GM18951 (cell line): Measurements from ENCODE around the gene MED7.
"Not testable (repeated sequence)": the region's sequence is repeated elsewhere in the genome, so short reads cannot be mapped to it uniquely, and the experiment has no call there.

Source experiments
- POLR2A ChIP-seq: IDR thresholded peaks from 4 replicates; pipeline ENCODE4 v1.6.1; 2011; ENCODE audit warnings: mild to moderate bottlenecking; ENCODE audit not compliant: insufficient read length, insufficient read depth; ENCODE audit errors: extremely low read depth
- in situ Hi-C: fragments of 300-500 bp; cut with MboI; formaldehyde crosslinking; loops from one replicate; pipeline ENCODE4 v1.12.0; 2022; ENCODE audit warnings: low sequenced_read_pairs, mixed read lengths, inconsistent platforms; ENCODE audit not compliant: unreplicated experiment

MED7 gene, protein sequence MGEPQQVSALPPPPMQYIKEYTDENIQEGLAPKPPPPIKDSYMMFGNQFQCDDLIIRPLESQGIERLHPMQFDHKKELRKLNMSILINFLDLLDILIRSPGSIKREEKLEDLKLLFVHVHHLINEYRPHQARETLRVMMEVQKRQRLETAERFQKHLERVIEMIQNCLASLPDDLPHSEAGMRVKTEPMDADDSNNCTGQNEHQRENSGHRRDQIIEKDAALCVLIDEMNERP

DNA sequence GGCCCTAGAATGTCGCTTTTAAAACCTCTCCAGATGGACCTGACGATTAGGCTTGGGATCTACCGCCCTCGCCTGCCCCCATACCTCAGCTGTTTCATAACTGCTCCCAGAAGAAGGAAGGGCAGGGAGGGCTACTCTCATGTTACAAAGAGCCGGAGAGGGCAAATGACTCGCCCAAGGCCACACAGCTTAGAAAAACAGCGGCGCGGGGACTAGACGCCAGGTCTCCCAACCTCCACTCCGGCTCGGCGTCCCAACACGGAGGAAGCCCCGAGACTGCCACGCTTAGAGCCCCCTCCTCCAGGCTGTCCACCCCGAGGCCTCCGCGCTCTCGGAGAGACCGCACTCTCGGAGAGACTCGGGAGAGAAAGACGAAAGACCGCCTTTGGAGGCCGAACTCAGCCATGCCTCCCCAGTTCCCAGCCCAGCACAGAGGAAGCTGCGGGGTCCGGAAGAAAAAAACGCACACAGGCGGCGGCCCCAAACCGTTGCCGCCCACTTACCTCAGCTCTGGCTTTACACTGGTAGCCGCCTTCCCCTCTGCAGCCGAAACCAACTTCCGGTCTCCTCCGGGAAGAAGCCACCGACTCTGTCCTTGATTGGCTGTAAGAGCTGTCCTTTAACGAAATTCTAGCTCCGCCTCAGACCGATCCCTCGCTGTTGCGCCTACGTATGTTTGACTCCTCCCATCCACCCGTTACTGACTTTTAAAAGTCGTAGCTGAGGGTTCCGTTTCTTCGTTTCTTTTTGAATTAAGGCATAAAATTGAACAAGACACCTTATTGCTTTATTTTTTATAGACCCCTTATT, at the start of gene MED7:
Gene MED7, minus strand, starts transcription at position 549 of the 810 bp plus-strand sequence. CDS start 3,434 bp downstream, outside the sequence.
- peak; percentile 90 for TF ChIP-seq POLR2A
- in situ Hi-C loops = loop anchor here (25.0 kb wide), 1 partner anchor 480 kb away; no protein-coding TSS in a partner anchor

DNA sequence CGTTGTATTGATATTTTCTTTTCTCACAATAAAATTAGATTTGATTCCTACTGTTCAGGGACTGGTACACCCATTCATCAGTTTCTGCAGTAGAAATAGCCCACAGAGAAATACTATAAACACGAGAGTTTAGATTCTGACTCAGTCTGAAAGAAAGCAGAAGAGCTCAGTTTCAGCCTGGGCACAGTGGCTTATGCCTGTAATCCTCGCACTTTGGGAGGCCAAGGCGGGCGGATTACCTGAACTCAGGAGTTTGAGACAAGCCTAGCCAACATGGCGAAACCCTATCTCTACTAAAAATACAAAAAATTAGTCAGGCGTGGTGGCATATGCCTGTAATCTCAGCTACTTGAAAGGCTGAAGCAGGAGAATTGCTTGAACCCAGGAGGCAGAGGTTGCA, 46.6 kb upstream of the MED7 start:
- TF ChIP-seq POLR2A = no peak

GRCh38 chr5:157188270-157188669, 45.6 kb upstream of the MED7 start:
- in situ Hi-C loops = no loop called here
- no peak for TF ChIP-seq POLR2A

More for the DNA sequence above, 46.6 kb upstream of the MED7 start:
- in situ Hi-C loops = no loop called here

DNA sequence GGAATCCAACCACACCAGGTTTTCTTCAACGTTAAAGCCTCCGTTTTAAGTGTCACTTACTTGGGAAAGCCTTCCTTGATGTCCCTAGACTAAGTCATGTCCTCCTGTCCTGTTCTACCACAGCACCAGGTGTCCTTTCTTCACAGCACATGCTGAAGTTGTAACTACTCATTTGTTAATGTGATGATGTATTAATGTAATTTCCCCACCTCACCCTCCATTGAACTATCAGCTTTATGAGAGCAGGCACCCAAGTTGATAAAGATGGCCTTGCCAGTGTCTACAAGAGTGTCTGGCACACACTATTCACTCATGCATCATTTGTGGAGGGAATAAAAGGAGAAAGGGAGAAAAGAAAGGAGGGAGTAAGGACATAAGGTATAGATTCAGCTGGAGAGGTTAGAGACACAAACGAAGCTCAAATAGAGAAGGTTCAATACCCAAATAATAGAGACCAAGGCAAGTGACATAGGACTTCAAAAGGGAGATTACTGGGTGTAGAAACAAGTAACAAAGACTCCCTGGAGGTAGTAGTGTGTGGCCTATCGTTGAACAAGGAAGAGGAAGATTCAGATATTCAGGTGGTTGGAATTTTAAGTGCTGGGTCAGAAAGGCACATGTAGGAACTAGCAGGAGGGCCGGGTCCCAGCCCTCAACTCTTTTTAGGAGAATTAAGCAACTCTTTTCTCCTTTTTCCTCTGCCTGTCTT, 44.5 kb upstream of the MED7 start:
- TF ChIP-seq POLR2A = no peak

DNA sequence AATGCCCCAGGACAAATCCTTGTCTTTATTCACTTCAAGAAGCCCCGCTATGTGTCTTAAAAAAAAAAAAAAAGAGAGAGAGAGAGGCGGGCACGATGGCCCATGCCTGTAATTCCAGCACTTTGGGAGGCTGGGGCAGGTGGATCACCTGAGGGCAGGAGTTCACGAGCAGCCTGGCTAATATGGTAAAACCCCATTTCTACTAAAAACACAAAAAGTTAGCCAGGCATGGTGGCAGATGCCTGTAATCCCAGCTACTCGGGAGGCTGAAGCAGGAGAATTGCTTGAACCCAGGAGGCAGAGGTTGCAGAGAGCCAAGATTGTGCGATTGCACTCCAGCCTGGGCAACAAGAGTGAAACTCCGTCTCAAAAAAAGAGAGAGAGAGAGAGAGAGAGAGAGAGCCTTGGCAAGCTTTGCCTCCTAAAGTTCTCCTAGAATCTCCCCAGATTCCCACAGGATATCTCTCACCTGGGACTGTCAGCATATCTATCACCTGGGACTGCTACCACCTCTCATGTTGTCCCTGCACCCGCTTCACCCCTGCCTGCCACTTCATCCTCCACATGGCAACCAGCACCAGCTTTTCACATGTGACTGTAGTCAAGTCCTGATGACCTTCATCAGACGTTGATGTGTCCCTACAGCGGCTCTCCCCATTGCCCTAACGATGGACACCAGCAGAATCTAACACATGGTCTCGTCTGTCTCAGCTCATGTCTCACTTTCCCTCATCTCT, 43.8 kb upstream of the MED7 start:
- TF ChIP-seq POLR2A = no peak
- in situ Hi-C loops = no loop called here

More for the DNA sequence above, 44.5 kb upstream of the MED7 start:
- in situ Hi-C loops = no loop called here

GRCh38 chr5:157185122-157185521, 42.5 kb upstream of the MED7 start:
- in situ Hi-C loops = not testable (repeated sequence)

GRCh38 chr5:157184117-157184670, 41.5 kb upstream of the MED7 start:
- in situ Hi-C loops = no loop called here
- TF ChIP-seq POLR2A = no peak

DNA sequence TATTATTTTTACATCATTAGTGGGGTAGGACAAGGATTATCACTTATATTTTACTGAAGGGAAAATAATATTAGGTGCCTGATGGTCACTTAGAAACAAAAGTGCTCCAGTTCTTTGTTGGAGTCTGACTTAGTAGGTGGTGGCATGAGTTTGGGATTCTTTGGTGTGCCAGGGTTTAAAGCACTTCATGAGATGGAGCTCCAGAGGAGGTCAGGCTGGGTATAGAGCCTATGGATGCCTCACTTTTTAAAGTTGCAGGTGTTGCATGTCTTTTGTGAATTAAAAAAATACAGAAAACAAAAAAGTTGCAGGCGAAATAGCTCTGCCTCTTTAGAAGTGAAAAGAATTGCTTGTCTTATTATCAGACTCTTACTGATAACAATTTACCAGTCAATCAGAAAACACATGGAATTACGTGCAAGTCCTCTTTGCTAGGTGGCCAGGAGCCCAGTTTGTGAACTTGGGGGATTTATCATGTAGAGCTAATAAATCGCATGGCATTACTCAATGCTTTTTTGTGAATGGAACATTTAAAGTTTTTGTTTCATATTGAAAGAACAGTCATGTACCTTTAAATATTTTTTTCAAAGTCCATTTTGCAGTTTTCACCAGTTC, 39.6 kb upstream of the MED7 start:
- TF ChIP-seq POLR2A = no peak
- in situ Hi-C loops = no loop called here

GRCh38 chr5:157180374-157181264, 38.0 kb upstream of the MED7 start, which contains the start of gene ITK:
TSS of gene ITK (plus strand) at chr5:157180840. CDS start at chr5:157180978, 138 bp downstream.
- TF ChIP-seq POLR2A = no peak
- in situ Hi-C loops = no loop called here

DNA sequence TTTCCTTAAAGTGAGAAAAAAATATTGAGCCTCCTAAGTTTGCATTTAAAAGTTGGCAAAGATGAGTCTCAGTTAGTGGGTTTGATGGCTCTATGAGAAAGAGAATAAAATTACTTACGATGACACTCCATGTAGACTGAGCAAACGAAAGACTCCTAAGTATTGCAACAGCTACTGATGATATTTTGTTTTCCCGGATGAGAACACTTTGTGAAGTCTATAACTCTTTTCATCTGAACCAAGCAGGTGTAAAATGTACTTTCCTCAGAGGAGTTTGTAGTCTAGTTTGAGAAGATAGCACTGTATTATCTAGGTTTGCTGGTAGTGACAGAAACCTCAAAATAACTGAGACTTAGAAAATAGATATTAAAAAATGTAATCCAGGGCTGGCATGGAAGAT, 36.3 kb upstream of the MED7 start:
- no peak for TF ChIP-seq POLR2A
- in situ Hi-C loops = no loop called here

GRCh38 chr5:157177953-157178352, 35.3 kb upstream of the MED7 start:
- in situ Hi-C loops = no loop called here
- no peak for TF ChIP-seq POLR2A
